ENCODE results near the gene ITPRIPL1. TPM values are rescaled to one million over a fixed set of nuclear protein-coding genes. Genes with fewer than 3 reads are reported as not detected.

The ITPRIPL1 gene
- total RNA-seq, 1 donor from 2014 or later = 4.3 TPM

DNA sequence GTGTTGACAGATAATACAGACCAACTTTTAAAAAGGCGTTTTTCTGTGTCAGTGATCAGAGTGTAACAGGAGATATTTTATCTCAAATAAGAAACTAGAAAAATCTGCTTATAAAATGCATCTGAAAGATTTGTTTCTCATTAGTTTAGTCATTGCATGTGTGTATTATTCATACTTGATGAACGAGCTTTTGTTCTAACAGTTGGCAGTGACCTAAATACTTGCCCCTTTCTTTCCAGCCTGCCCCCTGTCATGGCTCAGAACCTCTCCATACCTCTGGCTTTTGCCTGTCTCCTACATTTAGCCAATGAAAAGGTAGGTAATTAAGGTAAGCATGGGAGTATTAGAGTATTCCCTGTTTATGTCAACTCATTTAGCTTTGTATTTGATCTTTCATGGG is 44.1 kb downstream of the ITPRIPL1 start:
- no peaks in the 10 kb centered on the region for H3K79me2 ChIP-seq (ENCODE audit: low read depth)
- DNase-seq (ENCODE audit: low spot score) = no peak
- no peaks in the 10 kb centered on the region for H3K4me1 ChIP-seq
- Mint-ChIP-seq H3K4me3 (no peak overlapping the region), H3K36me3 (peaks cover 51% of the 10 kb centered on the region), H3K9me3 (no peaks in the 10 kb centered on the region), H3K4me1 (no peaks in the 10 kb centered on the region), H3K27ac (no peak overlapping the region), H3K27me3 (ENCODE audit: insufficient read depth, low read depth) (peaks cover 2% of the 10 kb centered on the region)
- H3K36me3 ChIP-seq = peaks cover 4% of the 10 kb centered on the region
- no peaks in the 10 kb centered on the region for H3K27me3 ChIP-seq
- no peak overlapping the region for H3K4me3 ChIP-seq
- no peaks in the 10 kb centered on the region for H4K20me1 ChIP-seq (ENCODE audit: low read depth)
- H3K4me2 ChIP-seq = no peak overlapping the region
- TF ChIP-seq, protein P1, sequence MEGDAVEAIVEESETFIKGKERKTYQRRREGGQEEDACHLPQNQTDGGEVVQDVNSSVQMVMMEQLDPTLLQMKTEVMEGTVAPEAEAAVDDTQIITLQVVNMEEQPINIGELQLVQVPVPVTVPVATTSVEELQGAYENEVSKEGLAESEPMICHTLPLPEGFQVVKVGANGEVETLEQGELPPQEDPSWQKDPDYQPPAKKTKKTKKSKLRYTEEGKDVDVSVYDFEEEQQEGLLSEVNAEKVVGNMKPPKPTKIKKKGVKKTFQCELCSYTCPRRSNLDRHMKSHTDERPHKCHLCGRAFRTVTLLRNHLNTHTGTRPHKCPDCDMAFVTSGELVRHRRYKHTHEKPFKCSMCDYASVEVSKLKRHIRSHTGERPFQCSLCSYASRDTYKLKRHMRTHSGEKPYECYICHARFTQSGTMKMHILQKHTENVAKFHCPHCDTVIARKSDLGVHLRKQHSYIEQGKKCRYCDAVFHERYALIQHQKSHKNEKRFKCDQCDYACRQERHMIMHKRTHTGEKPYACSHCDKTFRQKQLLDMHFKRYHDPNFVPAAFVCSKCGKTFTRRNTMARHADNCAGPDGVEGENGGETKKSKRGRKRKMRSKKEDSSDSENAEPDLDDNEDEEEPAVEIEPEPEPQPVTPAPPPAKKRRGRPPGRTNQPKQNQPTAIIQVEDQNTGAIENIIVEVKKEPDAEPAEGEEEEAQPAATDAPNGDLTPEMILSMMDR (IDR thresholded peaks at IDR 0.05) = no peak
- TF ChIP-seq EZH2phosphoT487 (IDR thresholded peaks at IDR 0.05) = no peak
- no peak for TF ChIP-seq EZH2 (IDR thresholded peaks at IDR 0.05)
- no peaks in the 10 kb centered on the region for H3F3A ChIP-seq (ENCODE audit: low read depth)
- H2AFZ ChIP-seq (replicated peaks) = no peak overlapping the region
- H3K9ac ChIP-seq = no peak overlapping the region
- H3K9me3 ChIP-seq (ENCODE audit: low read depth) = no peaks in the 10 kb centered on the region
- no peak overlapping the region for H3K27ac ChIP-seq

DNA sequence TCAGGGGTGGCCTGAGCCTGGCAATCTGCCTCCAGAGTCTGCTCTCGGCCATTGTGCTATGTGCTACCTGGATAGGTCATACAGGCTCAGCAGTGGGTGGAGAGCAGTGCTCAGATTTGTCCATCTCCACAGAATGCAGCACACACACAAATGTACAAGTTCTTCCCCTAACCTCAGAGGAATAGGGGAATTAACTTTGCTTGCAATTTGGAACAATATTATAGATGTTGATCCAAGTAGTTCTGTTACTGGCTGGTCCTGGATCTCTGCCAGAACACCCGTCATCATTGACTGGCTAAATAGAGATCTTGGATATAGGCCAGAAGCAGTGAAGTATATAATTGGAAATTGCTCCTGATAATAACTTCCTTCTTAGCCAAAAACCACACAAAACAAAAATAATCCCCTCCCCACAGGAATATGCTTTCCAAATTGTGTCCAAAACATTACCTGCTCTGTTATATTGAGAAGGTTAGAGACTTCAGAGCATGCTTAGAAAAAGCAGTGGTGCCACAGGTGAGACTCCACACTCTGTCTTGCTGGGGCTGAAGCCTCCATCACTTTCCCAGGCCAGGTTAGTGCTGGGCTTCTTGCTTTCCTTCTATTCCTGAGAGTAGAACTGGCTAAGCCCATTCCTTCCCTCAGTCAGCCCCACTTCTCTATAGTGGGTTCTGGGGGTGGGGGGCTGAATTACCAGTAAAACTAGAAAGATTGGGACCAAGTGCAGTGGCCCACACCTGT is 49.3 kb downstream of the ITPRIPL1 start:
- H4K20me1 ChIP-seq (ENCODE audit: low read depth) = no peaks in the 10 kb centered on the region
- no peak overlapping the region for H2AFZ ChIP-seq (replicated peaks)
- TF ChIP-seq EZH2 (IDR thresholded peaks at IDR 0.05) (no peak), EZH2phosphoT487 (IDR thresholded peaks at IDR 0.05) (no peak)
- TF ChIP-seq, protein P1 (IDR thresholded peaks at IDR 0.05) = no peak
- no peaks in the 10 kb centered on the region for H3K27me3 ChIP-seq
- H3K27me3 Mint-ChIP-seq (ENCODE audit: insufficient read depth, low read depth) = no peaks in the 10 kb centered on the region
- H3K4me1 ChIP-seq = no peaks in the 10 kb centered on the region
- no peaks in the 10 kb centered on the region for H3K4me1 Mint-ChIP-seq
- H3K36me3 ChIP-seq = no peaks in the 10 kb centered on the region
- no peak overlapping the region for H3K27ac Mint-ChIP-seq
- H3K9me3 ChIP-seq (ENCODE audit: low read depth) = no peaks in the 10 kb centered on the region
- no peak for DNase-seq (ENCODE audit: low spot score)
- H3K36me3 Mint-ChIP-seq = peaks cover 47% of the 10 kb centered on the region
- no peaks in the 10 kb centered on the region for H3K79me2 ChIP-seq (ENCODE audit: low read depth)
- no peak overlapping the region for H3K27ac ChIP-seq
- peaks cover 26% of the 10 kb centered on the region for H3K9me3 Mint-ChIP-seq
- H3F3A ChIP-seq (ENCODE audit: low read depth) = peaks cover 3% of the 10 kb centered on the region
- H3K9ac ChIP-seq = no peak overlapping the region
- no peak overlapping the region for H3K4me3 Mint-ChIP-seq
- no peak overlapping the region for H3K4me3 ChIP-seq
- no peak overlapping the region for H3K4me2 ChIP-seq

Other genes starting within 250 kb of the ITPRIPL1 start
- gene ADRA2B, start 208.7 kb upstream of the ITPRIPL1 start, total RNA-seq (ENCODE audit: low replicate concordance) = 3.0 and 10.5 TPM in 2 replicates
- gene ASTL, start 186.8 kb upstream of the ITPRIPL1 start, total RNA-seq (ENCODE audit: low replicate concordance) = not detected in 2 replicates
- 2.3 TPM in 1 of 2 replicates, not detected in the other for gene DUSP2, start 179.9 kb upstream of the ITPRIPL1 start, total RNA-seq (ENCODE audit: low replicate concordance)
- gene STARD7, start 116.5 kb upstream of the ITPRIPL1 start, total RNA-seq (ENCODE audit: low replicate concordance) = 162 and 179 TPM in 2 replicates
- 9.1 and 16.1 TPM in 2 replicates for gene TMEM127, start 59.3 kb upstream of the ITPRIPL1 start, total RNA-seq (ENCODE audit: low replicate concordance)
- 55.9 and 106 TPM in 2 replicates for gene CIAO1, start 59.1 kb upstream of the ITPRIPL1 start, total RNA-seq (ENCODE audit: low replicate concordance)
- gene SNRNP200, start 19.8 kb upstream of the ITPRIPL1 start, total RNA-seq (ENCODE audit: low replicate concordance) = 94.3 and 128 TPM in 2 replicates
- 61.9 and 71.2 TPM in 2 replicates for gene NCAPH, start 10.4 kb downstream of the ITPRIPL1 start, total RNA-seq (ENCODE audit: low replicate concordance)
- gene NEURL3, start 180.0 kb downstream of the ITPRIPL1 start, total RNA-seq (ENCODE audit: low replicate concordance) = 0.12 TPM in 1 of 2 replicates, not detected in the other
- gene ARID5A, start 211.4 kb downstream of the ITPRIPL1 start, total RNA-seq (ENCODE audit: low replicate concordance) = 0.75 and 2.4 TPM in 2 replicates